Dermis blood vessel endothelial cell (primary cell): Measurements from ENCODE around the gene FXR1. TPM values are rescaled to one million over a fixed set of nuclear protein-coding genes. Genes with fewer than 3 reads are reported as not detected.

Source experiments
- DNase-seq: peaks from one replicate; pipeline ENCODE4 v3.0.0; 2010
- total RNA-seq: library from RNA; depleted of rRNA; stranded (reverse); fragments of >200 nt; gene quantifications from 2 replicates; pipeline ENCODE4 v1.2.3, GENCODE V29; 2014

FXR1 gene
- total RNA-seq, 1 donor from 2014 or later: 177 TPM

DNA sequence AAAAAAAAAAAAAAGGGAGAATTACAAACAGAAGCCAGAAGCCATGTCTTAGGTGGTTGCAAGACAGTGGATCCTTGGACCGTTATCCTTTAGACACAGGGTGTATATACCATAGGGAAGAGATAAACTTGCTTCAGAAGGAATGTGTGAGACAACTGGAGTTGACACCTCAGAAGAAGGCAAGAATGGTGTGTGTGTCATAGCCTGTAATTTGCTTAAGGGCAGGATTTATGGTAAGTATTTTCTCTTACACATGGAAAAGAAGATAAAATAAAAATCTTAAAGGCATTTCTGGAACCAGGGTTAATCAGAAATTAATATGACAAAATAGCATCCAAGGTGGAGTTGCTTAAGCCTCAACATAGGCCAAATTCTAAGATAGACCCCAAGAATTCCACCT lies 96.3 kb downstream of the FXR1 start:
- no peak for DNase-seq

DNA sequence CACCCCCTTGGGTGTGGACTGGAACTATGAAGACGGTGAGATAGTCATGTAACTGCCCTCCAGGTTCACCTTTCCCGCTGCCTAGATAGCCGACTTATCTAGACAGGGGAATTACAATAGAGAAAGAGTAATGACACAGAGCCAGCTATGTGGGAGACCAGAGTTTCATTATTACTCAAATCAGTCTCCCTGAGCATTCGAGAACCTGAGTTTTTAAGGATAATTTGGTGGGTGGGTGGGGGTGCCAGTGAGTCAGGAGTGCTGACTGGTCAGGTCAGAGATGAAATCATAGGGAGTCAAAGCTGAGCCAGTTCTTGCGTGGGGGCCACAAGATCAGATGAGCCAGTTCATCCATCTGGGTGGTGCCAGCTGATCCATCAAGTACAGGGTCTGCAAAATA lies 96.8 kb downstream of the FXR1 start:
- DNase-seq: no peak

DNA sequence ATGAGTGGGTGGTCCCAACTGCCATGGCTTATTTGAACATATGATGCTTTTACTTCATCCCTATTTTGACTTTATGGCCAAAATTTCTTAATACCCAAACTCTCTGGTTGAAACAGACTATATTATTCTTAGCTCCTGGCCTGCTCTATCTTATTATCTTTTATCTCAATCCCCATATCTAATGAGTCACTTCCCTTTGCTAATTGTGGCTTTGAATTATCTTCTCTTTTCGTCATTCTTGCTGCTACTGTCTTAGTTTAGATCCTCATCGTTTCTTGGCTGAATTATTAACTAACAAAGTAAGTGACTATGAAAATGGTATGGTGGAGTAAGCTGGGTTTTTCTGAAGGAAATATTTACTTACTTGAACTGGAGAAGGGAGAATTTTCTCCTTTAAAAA lies 105.2 kb downstream of the FXR1 start:
- DNase-seq: no peak

DNA sequence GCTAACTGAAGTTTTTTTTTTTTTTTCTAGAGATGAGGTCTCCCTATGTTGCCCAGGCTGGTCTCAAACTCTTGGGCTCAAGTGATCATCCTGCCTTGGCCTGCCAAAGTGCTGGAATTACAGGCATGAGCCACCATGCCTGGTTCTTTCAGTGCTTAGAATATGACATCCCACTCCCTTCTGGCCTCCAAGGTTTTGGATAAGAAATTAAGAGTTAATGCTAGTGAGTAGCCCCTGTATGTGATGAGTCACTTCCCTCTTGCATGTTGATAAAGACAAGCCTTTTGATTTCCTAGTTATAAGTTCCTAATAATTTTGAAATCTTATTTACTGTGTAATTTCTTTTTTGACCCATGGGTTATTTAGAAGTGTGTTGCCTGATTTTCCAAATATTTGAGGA lies 112.7 kb downstream of the FXR1 start:
- no peak for DNase-seq

DNA sequence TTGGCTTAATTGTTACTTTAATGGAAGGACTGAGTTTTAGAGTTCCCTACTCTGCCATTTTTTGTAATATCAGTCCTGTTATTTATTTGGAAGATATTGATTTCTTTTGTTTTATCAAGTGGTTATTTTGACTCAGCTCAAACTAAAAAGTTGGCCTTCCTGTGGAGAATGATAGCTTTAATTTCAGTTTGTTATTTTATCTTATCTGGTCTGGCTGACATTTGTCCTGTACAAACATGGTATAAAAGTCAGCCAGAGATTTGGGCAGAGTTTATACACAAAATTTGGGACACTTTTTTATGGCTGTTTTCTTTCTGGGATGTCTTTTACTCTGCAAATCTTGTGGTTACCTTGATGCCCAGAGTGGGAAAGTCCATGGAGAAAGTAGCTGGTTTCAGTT lies 118.5 kb downstream of the FXR1 start:
- no peak for DNase-seq

Other genes with a start within 250 kb of the FXR1 start
- gene CCDC39, start 233.2 kb upstream of the FXR1 start, total RNA-seq: under 0.01 and 0.34 TPM in 2 replicates
- 26.0 and 30.8 TPM in 2 replicates for gene DNAJC19, start 77.1 kb downstream of the FXR1 start, total RNA-seq